Fibroblast of lung (primary cell): ENCODE measurements around the gene SNX19.

ENCODE experiments used
- CTCF ChIP-seq, 2 donors: IDR thresholded peaks in 1 of 2; conservative IDR thresholded peaks in 1 of 2; 1 replicate in 1 of 2; 2 replicates in 1 of 2; pipeline ENCODE4 v1.5.1; 2011 to 2012; ENCODE audit warnings: low read length in 2 of 2, control low read depth in 1 of 2, inconsistent platforms in 1 of 2, low read depth in 1 of 2, mild to moderate bottlenecking in 1 of 2
- EZH2 ChIP-seq: IDR thresholded peaks from 2 replicates; pipeline ENCODE4 v1.5.1; 2012; ENCODE audit warnings: low read length, control low read depth, mild to moderate bottlenecking; ENCODE audit errors: missing control alignments

DNA sequence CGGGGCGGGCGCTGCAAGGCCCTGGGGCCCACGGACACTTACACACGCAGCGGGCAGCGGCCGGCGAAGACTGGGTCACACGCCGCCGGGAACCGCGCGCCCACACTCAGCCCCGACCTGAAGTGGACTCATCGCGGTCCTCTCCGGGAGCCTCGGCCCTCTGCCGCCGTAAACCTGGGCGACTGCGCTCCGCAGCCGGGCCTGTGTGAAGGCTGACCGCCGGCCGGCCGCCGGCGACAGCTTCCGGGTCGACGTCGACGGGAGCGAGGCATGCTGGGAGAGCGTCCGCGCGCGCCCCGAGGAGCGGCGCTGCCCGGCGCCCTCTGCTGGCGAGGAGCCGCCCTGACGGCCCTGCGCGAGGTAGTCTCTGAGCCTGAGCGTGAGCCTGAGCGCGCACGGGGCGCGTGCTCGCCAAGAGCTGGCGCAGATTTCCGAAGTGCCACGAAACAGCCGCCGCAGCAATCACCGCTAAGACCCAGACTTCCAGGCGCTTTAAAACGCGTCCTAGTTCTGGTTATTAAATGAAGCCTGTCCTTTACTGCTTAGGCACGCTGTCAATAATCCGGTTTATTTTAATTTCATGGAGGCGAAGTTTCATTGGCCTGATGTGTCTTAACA, at the start of gene SNX19:
- no peak for TF ChIP-seq EZH2
- TF ChIP-seq CTCF (conservative IDR thresholded peaks at IDR 0.05 in 1 of 2, IDR thresholded peaks at IDR 0.05 in 1 of 2; ENCODE audit: low read depth in 1 of 2, low read length in 2 of 2) = peak; percentile 63 to 88
